Fibroblast of skin of left biceps (primary cell): Measurements from ENCODE around the gene DPP10.

ENCODE experiments used
- DNase-seq, 2 experiments: peaks; one replicate each; pipeline ENCODE4 v3.0.0-alpha.2; 2013; ENCODE audit warnings: low read depth in 2 of 2

DPP10 gene

GRCh38 chr2:114609203-114609602 lies 166.8 kb downstream of the DPP10 start:
- DNase-seq, result no peak

GRCh38 chr2:114609801-114610200 lies 167.4 kb downstream of the DPP10 start:
- DNase-seq, result no peak

GRCh38 chr2:114610677-114611076 lies 168.2 kb downstream of the DPP10 start:
- DNase-seq, result no peak

GRCh38 chr2:114614592-114614991 lies 172.2 kb downstream of the DPP10 start:
- no peak for DNase-seq

GRCh38 chr2:114628481-114628880 lies 186.0 kb downstream of the DPP10 start:
- DNase-seq, result no peak

GRCh38 chr2:114631146-114631545 lies 188.7 kb downstream of the DPP10 start:
- DNase-seq, result no peak

GRCh38 chr2:114642166-114642770 lies 199.8 kb downstream of the DPP10 start:
- DNase-seq, result no peak

GRCh38 chr2:114642988-114643553 lies 200.6 kb downstream of the DPP10 start:
- DNase-seq, result no peak

GRCh38 chr2:114651933-114652332 lies 209.5 kb downstream of the DPP10 start:
- DNase-seq, result no peak

- no peak for DNase-seq
Measured at GRCh38 chr2:114659880-114660279, 217.4 kb downstream of the DPP10 start.

GRCh38 chr2:114661971-114662939 lies 219.8 kb downstream of the DPP10 start:
- DNase-seq, result no peak

- DNase-seq, result no peak
Measured at GRCh38 chr2:114668415-114668814, 226.0 kb downstream of the DPP10 start.

GRCh38 chr2:114683251-114683650 lies 240.8 kb downstream of the DPP10 start:
- DNase-seq, result no peak

- no peak for DNase-seq
Measured at GRCh38 chr2:114684403-114684802, 242.0 kb downstream of the DPP10 start.

GRCh38 chr2:114685102-114685501 lies 242.7 kb downstream of the DPP10 start:
- no peak for DNase-seq

GRCh38 chr2:114688241-114688640 lies 245.8 kb downstream of the DPP10 start:
- no peak for DNase-seq

GRCh38 chr2:114698520-114698919 lies 256.1 kb downstream of the DPP10 start:
- no peak for DNase-seq

- no peak for DNase-seq
Measured at GRCh38 chr2:114699423-114699944, 257.0 kb downstream of the DPP10 start.

GRCh38 chr2:114700440-114700839 lies 258.0 kb downstream of the DPP10 start:
- DNase-seq, result no peak

GRCh38 chr2:114709936-114710850 lies 267.8 kb downstream of the DPP10 start:
- DNase-seq, result no peak

- DNase-seq, result no peak
Measured at GRCh38 chr2:114714313-114714712, 271.9 kb downstream of the DPP10 start.
